AG04449 (cell line): ENCODE data around the gene ACOT7.
"Not testable (repeated sequence)": the region's sequence is repeated elsewhere in the genome, so short reads cannot be mapped to it uniquely, and the experiment has no call there.

Source experiments
- CTCF ChIA-PET: fragments of 350-600 bp; formaldehyde crosslinking; extraction: SDS; loops from one replicate; lab custom pipeline; 2021; ENCODE audit warnings: antibody characterized with exemption; lab: Yijun Ruan, JAX
- POLR2A ChIA-PET: fragments of 400-600, 350-600 bp; formaldehyde crosslinking; extraction: SDS; loops from one replicate; lab custom pipeline; 2020; ENCODE audit warnings: antibody characterized with exemption, inconsistent platforms; lab: Yijun Ruan, JAX
- DNase-seq: peaks from one replicate; pipeline ENCODE4 v3.0.0-alpha.2; 2010; ENCODE audit warnings: low read depth, low spot score
- H3K4me3 ChIP-seq: 2 replicates; pipeline ENCODE4 v1.5.1; 2011; ENCODE audit warnings: low read depth, mild to moderate bottlenecking, control low read depth, low read length
- CTCF ChIP-seq: IDR thresholded peaks from one replicate; pipeline ENCODE4 v1.5.1; 2011; ENCODE audit warnings: mild to moderate bottlenecking, moderate library complexity, low read length, control low read depth, inconsistent platforms; ENCODE audit not compliant: insufficient read depth; ENCODE audit errors: missing control alignments

Gene ACOT7

GRCh38 chr1:6310116-6310848, 83.3 kb downstream of the ACOT7 start:
- no peak overlapping the region for H3K4me3 ChIP-seq
- CTCF ChIA-PET = interaction anchor here (0.9 to 1.4 kb wide), 2 partner anchors 33 to 62 kb away, joined by 3 to 4 read pairs; no protein-coding TSS in a partner anchor
- no peak for DNase-seq
- POLR2A ChIA-PET = no interaction called here
- TF ChIP-seq CTCF = no peak

- CTCF ChIA-PET = interaction anchor here (1.4 kb wide), 1 partner anchor 34 kb away, joined by 4 read pairs; no protein-coding TSS in a partner anchor
- POLR2A ChIA-PET = no interaction called here
- no peak overlapping the region for H3K4me3 ChIP-seq
- no peak for DNase-seq
- TF ChIP-seq CTCF = no peak
These were observed 84.0 kb downstream of the ACOT7 start for GRCh38 chr1:6309564-6309963.

GRCh38 chr1:6308449-6308848, 85.1 kb downstream of the ACOT7 start:
- DNase-seq = no peak
- H3K4me3 ChIP-seq = no peak overlapping the region
- ChIA-PET CTCF (interaction anchor here (1.4 kb wide), 1 partner anchor 35 kb away, joined by 4 read pairs; no protein-coding TSS in a partner anchor), POLR2A (no interaction called here)
- TF ChIP-seq CTCF = no peak

- H3K4me3 ChIP-seq, CTCF ChIA-PET, DNase-seq, POLR2A ChIA-PET: not testable (repeated sequence)
These were observed 85.9 kb downstream of the ACOT7 start for GRCh38 chr1:6307682-6308081.

GRCh38 chr1:6307099-6307498, 86.5 kb downstream of the ACOT7 start:
- DNase-seq = no peak
- CTCF ChIA-PET = no interaction called here
- no peak overlapping the region for H3K4me3 ChIP-seq
- no peak for TF ChIP-seq CTCF
- POLR2A ChIA-PET = no interaction called here

GRCh38 chr1:6303397-6304012, 90.1 kb downstream of the ACOT7 start:
- ChIA-PET CTCF (no interaction called here), POLR2A (no interaction called here)
- no peak for DNase-seq
- H3K4me3 ChIP-seq = no peak overlapping the region
- TF ChIP-seq CTCF = no peak
